NB4 (cell line): ENCODE data around the gene CABP4.

Experiments used
- DNase-seq: peaks from one replicate; pipeline ENCODE4 v3.0.0; 2010; ENCODE audit warnings: low read depth
- H3K4me3 ChIP-seq: one replicate; pipeline ENCODE4 v1.5.1; 2011; ENCODE audit warnings: mild to moderate bottlenecking, low read depth, low read length, moderate library complexity
- MYC ChIP-seq: IDR thresholded peaks from 2 replicates; pipeline ENCODE4 v1.6.1; 2011; ENCODE audit warnings: low read depth, low read length
- POLR2A ChIP-seq: IDR thresholded peaks from 2 replicates; pipeline ENCODE4 v1.6.1; 2011; ENCODE audit warnings: mild to moderate bottlenecking; ENCODE audit not compliant: insufficient read length; ENCODE audit errors: extremely low read depth
- TF ChIP-seq, protein P1 (sequence below): IDR thresholded peaks from 2 replicates; pipeline ENCODE4 v1.6.1; 2011; ENCODE audit warnings: low read depth, low read length
- TF ChIP-seq, protein P2 (sequence below): IDR thresholded peaks from one replicate; pipeline ENCODE4 v1.5.1; 2012; ENCODE audit warnings: low read depth, low read length

Gene CABP4

DNA sequence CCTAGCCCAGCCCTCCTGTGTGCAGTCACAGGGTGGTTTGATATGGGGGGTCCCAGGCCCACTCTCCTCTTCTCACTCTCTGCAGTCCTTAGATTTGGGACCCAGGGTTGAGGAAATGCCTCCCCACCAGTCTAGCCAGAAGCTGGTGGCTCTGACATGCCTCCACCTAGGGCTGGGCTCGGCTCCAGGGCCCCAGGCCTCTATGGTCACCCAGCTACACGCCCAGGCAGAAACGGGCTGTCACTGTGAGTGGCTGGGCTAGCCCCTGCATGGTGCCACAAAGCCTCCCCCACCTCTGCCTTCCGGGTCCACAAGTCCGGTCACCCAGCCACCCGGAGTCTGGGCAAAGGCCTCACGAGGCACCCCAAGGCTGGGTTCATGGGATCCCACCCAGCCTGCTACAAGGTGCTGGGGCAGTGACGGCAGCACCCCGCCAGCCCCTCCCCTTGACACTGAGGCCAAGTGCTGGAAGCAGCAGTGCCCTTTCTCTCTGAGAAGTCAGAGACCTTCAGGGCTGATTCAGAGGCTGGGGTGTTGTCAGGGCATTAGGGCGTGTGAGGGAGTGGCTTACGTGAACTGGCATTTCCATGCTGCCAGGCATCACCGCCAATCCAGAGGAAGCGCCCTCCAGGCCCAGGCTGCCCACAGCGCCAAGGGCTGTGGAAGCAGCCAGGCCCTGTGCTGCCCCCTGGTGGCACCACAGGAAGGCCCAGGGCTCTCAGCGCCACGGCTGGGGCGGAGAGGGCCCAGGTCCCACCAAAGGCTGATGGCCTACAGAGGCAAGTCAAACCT lies 50.6 kb downstream of the CABP4 start:
- H3K4me3 ChIP-seq, result peak overlapping the region; percentile 57
- TF ChIP-seq MYC (peak; percentile 83), POLR2A (no peak)
- TF ChIP-seq, protein P1, sequence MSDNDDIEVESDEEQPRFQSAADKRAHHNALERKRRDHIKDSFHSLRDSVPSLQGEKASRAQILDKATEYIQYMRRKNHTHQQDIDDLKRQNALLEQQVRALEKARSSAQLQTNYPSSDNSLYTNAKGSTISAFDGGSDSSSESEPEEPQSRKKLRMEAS, result peak; percentile 62; the same call in 1 of the 2 replicates
- TF ChIP-seq, protein P2, sequence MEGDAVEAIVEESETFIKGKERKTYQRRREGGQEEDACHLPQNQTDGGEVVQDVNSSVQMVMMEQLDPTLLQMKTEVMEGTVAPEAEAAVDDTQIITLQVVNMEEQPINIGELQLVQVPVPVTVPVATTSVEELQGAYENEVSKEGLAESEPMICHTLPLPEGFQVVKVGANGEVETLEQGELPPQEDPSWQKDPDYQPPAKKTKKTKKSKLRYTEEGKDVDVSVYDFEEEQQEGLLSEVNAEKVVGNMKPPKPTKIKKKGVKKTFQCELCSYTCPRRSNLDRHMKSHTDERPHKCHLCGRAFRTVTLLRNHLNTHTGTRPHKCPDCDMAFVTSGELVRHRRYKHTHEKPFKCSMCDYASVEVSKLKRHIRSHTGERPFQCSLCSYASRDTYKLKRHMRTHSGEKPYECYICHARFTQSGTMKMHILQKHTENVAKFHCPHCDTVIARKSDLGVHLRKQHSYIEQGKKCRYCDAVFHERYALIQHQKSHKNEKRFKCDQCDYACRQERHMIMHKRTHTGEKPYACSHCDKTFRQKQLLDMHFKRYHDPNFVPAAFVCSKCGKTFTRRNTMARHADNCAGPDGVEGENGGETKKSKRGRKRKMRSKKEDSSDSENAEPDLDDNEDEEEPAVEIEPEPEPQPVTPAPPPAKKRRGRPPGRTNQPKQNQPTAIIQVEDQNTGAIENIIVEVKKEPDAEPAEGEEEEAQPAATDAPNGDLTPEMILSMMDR, result peak; percentile 96
- DNase-seq, result peak; percentile 95

DNA sequence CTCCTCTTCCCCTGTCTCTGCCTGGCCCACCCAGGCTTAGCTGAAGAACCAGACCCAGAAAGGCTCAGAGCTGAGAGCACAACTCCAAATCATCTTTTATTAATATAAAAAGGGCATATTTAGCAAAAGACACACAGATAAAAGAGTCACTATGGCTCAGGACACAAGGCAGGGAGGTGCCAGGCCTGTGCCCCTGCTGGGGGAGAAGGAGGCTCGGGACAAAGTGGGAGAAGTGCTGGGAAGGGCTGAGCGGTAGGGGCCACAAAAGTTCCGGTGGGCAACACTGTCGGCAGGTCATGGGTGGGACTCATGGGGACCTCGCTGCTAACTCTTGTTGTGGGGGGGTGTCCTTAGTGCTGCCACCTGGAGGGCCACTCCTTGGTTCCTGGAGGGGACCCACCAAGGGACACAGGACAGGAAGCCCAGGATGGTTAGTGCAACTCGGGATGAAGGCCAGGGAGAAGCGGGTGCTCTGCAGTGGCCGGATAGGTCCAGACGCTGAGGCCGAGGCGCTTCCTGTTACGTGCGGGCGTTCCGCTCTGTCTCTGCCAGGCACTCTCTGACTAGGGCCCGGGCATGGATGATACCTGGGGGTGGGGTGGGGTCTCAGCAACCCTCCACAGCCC lies 51.4 kb downstream of the CABP4 start:
- DNase-seq, result peak; percentile 11
- no peak for TF ChIP-seq MYC
- TF ChIP-seq, protein P1, result no peak
- TF ChIP-seq, protein P2, result no peak
- TF ChIP-seq POLR2A, result no peak
- no peak overlapping the region for H3K4me3 ChIP-seq

DNA sequence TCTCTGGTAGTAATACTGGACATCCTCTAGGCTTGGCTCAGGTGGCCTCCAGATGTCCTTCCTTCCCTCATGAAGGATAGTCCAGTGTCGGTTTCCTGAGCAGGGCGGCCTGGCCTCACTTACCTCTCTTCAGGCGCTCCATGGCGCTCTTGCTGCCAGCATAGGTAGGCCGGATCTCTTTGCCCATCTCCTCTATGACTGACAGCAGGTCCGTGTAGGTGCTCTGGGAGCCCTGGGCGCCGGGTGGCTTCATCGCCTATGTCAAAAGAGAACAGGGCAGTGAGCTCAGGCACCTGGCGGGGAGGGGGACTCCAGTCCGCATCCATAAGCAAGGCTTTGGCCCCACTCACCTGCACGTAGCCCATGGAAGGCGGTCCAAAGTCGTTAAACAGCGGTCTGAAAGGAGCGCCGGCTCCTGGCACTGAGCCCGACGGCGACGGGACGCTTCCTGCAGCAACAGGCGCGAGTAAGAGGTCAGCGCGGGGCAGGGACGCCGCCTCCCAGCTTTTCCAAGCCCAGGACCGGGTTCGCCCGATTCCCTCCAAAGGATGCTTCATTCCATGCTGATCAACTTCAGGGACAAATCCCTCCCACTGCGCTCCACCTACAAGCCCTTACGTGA lies 52.2 kb downstream of the CABP4 start:
- TF ChIP-seq, protein P1, result no peak
- no peak for TF ChIP-seq MYC
- TF ChIP-seq POLR2A, result no peak
- TF ChIP-seq, protein P2, result no peak
- no peak for DNase-seq
- peak overlapping the region; percentile 60 for H3K4me3 ChIP-seq

DNA sequence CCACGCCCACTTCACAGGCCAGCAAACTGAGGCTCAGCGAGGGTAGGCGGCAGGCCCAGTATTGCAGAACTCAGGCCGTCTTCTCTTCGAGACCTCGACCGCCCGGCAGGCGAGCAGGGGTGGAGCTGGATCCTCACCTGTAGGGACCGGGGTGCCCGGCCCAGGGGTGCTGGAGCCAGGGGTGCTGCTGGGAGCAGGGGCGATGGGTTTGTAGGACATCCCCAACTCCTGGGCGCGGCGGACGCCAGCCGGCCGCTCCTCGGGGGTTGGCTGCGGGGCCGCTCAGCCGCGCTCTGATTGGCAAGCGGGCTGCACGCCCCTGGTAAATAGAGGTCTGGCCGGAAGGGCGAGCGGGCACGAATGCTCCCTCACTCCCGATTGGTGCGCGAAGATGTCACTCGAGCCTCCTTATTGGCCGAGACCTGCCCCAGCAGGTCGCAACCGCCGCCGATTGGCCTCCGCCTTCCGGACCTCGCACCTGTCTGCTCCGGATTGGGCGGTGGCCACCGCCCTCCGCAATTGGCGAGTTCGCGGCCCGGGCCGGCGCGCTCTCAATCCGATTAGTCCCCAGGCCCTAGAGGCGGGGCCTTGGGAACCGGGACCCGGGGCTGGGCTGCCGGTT lies 52.8 kb downstream of the CABP4 start, which contains the start of gene CDK2AP2:
TSS of gene CDK2AP2 (minus strand) at position 299 of the 622 bp plus-strand sequence. CDS start at position 219, 80 bp downstream.
- peak; percentile 100 for DNase-seq
- TF ChIP-seq, protein P2, result no peak
- TF ChIP-seq, protein P1, result peak; percentile 42; the same call in 1 of the 2 replicates
- TF ChIP-seq POLR2A (peak; percentile 36), MYC (no peak; the same call in 1 of the 2 replicates)

DNA sequence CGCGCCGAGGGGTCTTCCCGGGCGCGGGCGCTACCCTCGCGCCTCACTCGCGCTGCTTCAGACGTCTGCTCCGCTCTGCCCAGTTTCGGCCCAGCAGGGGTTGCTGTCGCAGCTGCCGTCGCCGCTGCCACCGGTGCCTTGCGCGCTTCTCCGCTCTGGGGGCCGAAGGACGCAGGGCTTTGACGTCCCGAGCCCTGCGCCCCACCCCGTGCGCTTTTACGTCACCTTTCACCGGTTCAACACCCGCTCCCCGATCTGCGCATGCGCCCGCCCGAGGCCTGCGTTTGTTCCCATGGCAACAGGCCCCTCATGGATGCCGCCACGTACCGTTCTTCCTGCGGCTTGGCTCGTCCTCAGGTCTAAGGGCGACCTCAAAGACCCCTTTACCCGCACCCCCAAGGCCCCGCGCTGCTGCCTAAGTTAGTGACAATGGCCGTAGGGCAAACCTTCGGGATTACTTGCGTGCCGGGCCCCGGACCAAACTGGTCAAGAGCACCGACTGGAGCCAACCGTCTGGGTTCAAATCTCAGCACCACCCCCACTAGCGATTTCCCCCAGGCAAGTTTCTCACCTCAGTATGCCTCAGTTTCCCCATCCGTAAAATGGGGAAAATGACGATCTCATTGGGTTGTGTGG lies 53.5 kb downstream of the CABP4 start:
- DNase-seq, result peak; percentile 96

More for the DNA sequence above, 52.8 kb downstream of the CABP4 start, which contains the start of gene CDK2AP2:
- peak within 1 kb of the TSS; percentile 72 for H3K4me3 ChIP-seq

More for the DNA sequence above, 53.5 kb downstream of the CABP4 start:
- TF ChIP-seq MYC (0 out of 2 replicates have a peak, but pooled peaks have one; percentile 40), POLR2A (peak; percentile 40)
- TF ChIP-seq, protein P2, result no peak
- TF ChIP-seq, protein P1, result peak; percentile 90
- H3K4me3 ChIP-seq, result peak overlapping the region; percentile 72
